Measurements from ENCODE around the gene AGBL2.
"Not testable (repeated sequence)": the region's sequence is repeated elsewhere in the genome, so short reads cannot be mapped to it uniquely, and the experiment has no call there.

AGBL2 gene

GRCh38 chr11:47688991-47689390, 26.2 kb downstream of the AGBL2 start:
- DNase-seq (ENCODE audit: low read depth in 3 of 3), result no peak

GRCh38 chr11:47688111-47688510, 27.1 kb downstream of the AGBL2 start:
- no peak for DNase-seq (ENCODE audit: low read depth in 3 of 3)

GRCh38 chr11:47686704-47687103, 28.5 kb downstream of the AGBL2 start:
- not testable (repeated sequence) for DNase-seq (ENCODE audit: low read depth in 3 of 3)

GRCh38 chr11:47686151-47686550, 29.0 kb downstream of the AGBL2 start:
- DNase-seq (ENCODE audit: low read depth in 3 of 3), result no peak

- DNase-seq (ENCODE audit: low read depth in 3 of 3), result no peak
These were observed 39.3 kb downstream of the AGBL2 start for GRCh38 chr11:47675851-47676250.

GRCh38 chr11:47672283-47672730, 42.9 kb downstream of the AGBL2 start:
- DNase-seq (ENCODE audit: low read depth in 3 of 3), result no peak

- DNase-seq (ENCODE audit: low read depth in 3 of 3), result no peak
These were observed 45.3 kb downstream of the AGBL2 start for GRCh38 chr11:47669856-47670255.

GRCh38 chr11:47668665-47669064, 46.5 kb downstream of the AGBL2 start:
- DNase-seq (ENCODE audit: low read depth in 3 of 3), result no peak

GRCh38 chr11:47667555-47667954, 47.6 kb downstream of the AGBL2 start:
- no peak for DNase-seq (ENCODE audit: low read depth in 3 of 3)

- DNase-seq (ENCODE audit: low read depth in 3 of 3), result no peak
These were observed 48.0 kb downstream of the AGBL2 start for GRCh38 chr11:47667135-47667534.

- DNase-seq (ENCODE audit: low read depth in 3 of 3), result not testable (repeated sequence)
These were observed 50.2 kb downstream of the AGBL2 start for GRCh38 chr11:47664936-47665335.

- no peak for DNase-seq (ENCODE audit: low read depth in 3 of 3)
These were observed 53.9 kb downstream of the AGBL2 start for GRCh38 chr11:47661245-47661644.

- no peak for DNase-seq (ENCODE audit: low read depth in 3 of 3)
These were observed 55.9 kb downstream of the AGBL2 start for GRCh38 chr11:47659276-47659675.

- no peak for DNase-seq (ENCODE audit: low read depth in 3 of 3)
These were observed 58.8 kb downstream of the AGBL2 start for GRCh38 chr11:47656260-47656885.

- no peak for DNase-seq (ENCODE audit: low read depth in 3 of 3)
These were observed 63.2 kb downstream of the AGBL2 start for GRCh38 chr11:47651818-47652469.

- DNase-seq (ENCODE audit: low read depth in 3 of 3), result no peak
These were observed 65.9 kb downstream of the AGBL2 start for GRCh38 chr11:47649276-47649675.

GRCh38 chr11:47646019-47646418, 69.2 kb downstream of the AGBL2 start:
- DNase-seq (ENCODE audit: low read depth in 3 of 3), result no peak

- DNase-seq (ENCODE audit: low read depth in 3 of 3), result no peak
These were observed 69.7 kb downstream of the AGBL2 start for GRCh38 chr11:47645500-47645899.

GRCh38 chr11:47642099-47642855, 72.9 kb downstream of the AGBL2 start, which contains the start of gene MTCH2:
Gene MTCH2, minus strand, starts transcription at chr11:47642559. Its CDS starts 94 bp downstream, at chr11:47642465.
- peak; percentile 88 to 96 (median 93) for DNase-seq (ENCODE audit: low read depth in 3 of 3)

GRCh38 chr11:47641600-47642098, 73.5 kb downstream of the AGBL2 start:
- DNase-seq (ENCODE audit: low read depth in 3 of 3), result no peak

- not testable (repeated sequence) for DNase-seq (ENCODE audit: low read depth in 3 of 3)
These were observed 74.7 kb downstream of the AGBL2 start for GRCh38 chr11:47640506-47640905.

GRCh38 chr11:47636331-47636730, 78.8 kb downstream of the AGBL2 start:
- DNase-seq (ENCODE audit: low read depth in 3 of 3), result not testable (repeated sequence)

All from stimulated activated CD4-positive, alpha-beta T cell treated with anti-CD3 and anti-CD28 coated beads, TNF-alpha, amount 100 ng/mL, for 24 hours (primary cell).